Endothelial cell of umbilical vein (primary cell): ENCODE data around the gene CD200R1L. TPM values are rescaled to one million over a fixed set of nuclear protein-coding genes. Genes with fewer than 3 reads are reported as not detected.

Experiments
- BruUV-seq: library from RNA; stranded (reverse); fragments of 400-500 nt; replicated peaks from 2 replicates; lab custom pipeline; 2021; lab: Mats Ljungman, UMichigan
- CTCF ChIA-PET: fragments of 300-600, 350-600 bp; sonication (Branson Sonifier 250); formaldehyde crosslinking; loops from one replicate; lab custom pipeline; 2021; ENCODE audit warnings: antibody characterized with exemption, inconsistent platforms; lab: Charles Lee
- POLR2A ChIA-PET: fragments of 300-600, 350-600 bp; sonication (Branson Sonifier 250); formaldehyde crosslinking; loops from one replicate; lab custom pipeline; 2021; ENCODE audit warnings: antibody characterized with exemption, inconsistent platforms; lab: Charles Lee
- DNase-seq: peaks from one replicate; pipeline ENCODE4 v3.0.0-alpha.2; 2011; ENCODE audit warnings: low read depth, low spot score
- FAIRE-seq: peaks from 2 replicates; lab custom pipeline; 2011; peaks lifted over from hg19 to GRCh38; lab: Jason Lieb, UNC
- H2AFZ ChIP-seq: 2 replicates; pipeline ENCODE4 v1.6.0; 2012; ENCODE audit warnings: low read depth, low read length, control low read depth, inconsistent platforms
- H3K27ac ChIP-seq: 2 replicates; pipeline ENCODE4 v1.5.1; 2011; ENCODE audit warnings: low read depth, mild to moderate bottlenecking, control low read depth, low read length, moderate library complexity; ENCODE audit not compliant: insufficient read depth
- H3K27me3 ChIP-seq, 2 experiments: 2 replicates each; pipeline versions ENCODE4 v1.6.0 to v1.6.1; 2011; ENCODE audit warnings: low read length in 2 of 2, mixed read lengths in 1 of 2; ENCODE audit not compliant: control insufficient read depth in 2 of 2, insufficient read depth in 2 of 2
- H3K36me3 ChIP-seq, 2 experiments: 2 replicates in 1 of 2; 3 replicates in 1 of 2; pipeline ENCODE4 v1.5.1; 2011; ENCODE audit warnings: low read length in 2 of 2, mild to moderate bottlenecking in 1 of 2, moderate library complexity in 1 of 2; ENCODE audit not compliant: control insufficient read depth in 2 of 2, insufficient read depth in 2 of 2; ENCODE audit errors: extremely low read depth in 1 of 2
- H3K4me1 ChIP-seq: 3 replicates; pipeline ENCODE4 v1.5.1; 2011; ENCODE audit warnings: mild to moderate bottlenecking, low read length; ENCODE audit not compliant: control insufficient read depth, insufficient read depth; ENCODE audit errors: extremely low read depth
- H3K4me2 ChIP-seq: 2 replicates; pipeline ENCODE4 v1.6.1; 2011; ENCODE audit warnings: low read length, control low read depth, mixed read lengths; ENCODE audit not compliant: insufficient read depth
- H3K4me3 ChIP-seq, 3 experiments: fragments of 200-600 bp in 1 of 3; sonication (generic), shearing (Covaris generic) in 1 of 3; replicated peaks in 1 of 3; 2 replicates each; pipeline ENCODE4 v1.5.1; 2011 to 2016; ENCODE audit warnings: control low read depth in 3 of 3, low read length in 3 of 3, mild to moderate bottlenecking in 2 of 3, inconsistent platforms in 1 of 3, low read depth in 1 of 3, moderate library complexity in 1 of 3; ENCODE audit not compliant: insufficient read depth in 1 of 3
- H3K79me2 ChIP-seq: 2 replicates; pipeline ENCODE4 v1.6.0; 2012; ENCODE audit warnings: low read length, inconsistent platforms; ENCODE audit not compliant: control insufficient read depth, insufficient read depth
- H3K9ac ChIP-seq: replicated peaks from 2 replicates; pipeline ENCODE3; 2011; ENCODE audit warnings: low read length, control low read depth; ENCODE audit not compliant: insufficient read depth; ENCODE audit errors: extremely low read depth
- H3K9me1 ChIP-seq: replicated peaks from 3 replicates; pipeline ENCODE4 v1.6.0; 2011; ENCODE audit warnings: mild to moderate bottlenecking, low read length; ENCODE audit not compliant: control insufficient read depth, insufficient read depth; ENCODE audit errors: extremely low read depth
- H3K9me3 ChIP-seq: replicated peaks from 2 replicates; pipeline ENCODE4 v1.5.1; 2012; ENCODE audit warnings: low read length, inconsistent platforms; ENCODE audit not compliant: control insufficient read depth, insufficient read depth
- H4K20me1 ChIP-seq: replicated peaks from 2 replicates; pipeline ENCODE3; 2011; ENCODE audit warnings: mild to moderate bottlenecking, low read length; ENCODE audit not compliant: control insufficient read depth, insufficient read depth; ENCODE audit errors: extremely low read depth
- EZH2 ChIP-seq: IDR thresholded peaks from 2 replicates; pipeline ENCODE4 v1.6.1; 2012; ENCODE audit warnings: borderline replicate concordance, low read depth, mild to moderate bottlenecking, moderate library complexity, low read length, inconsistent platforms; ENCODE audit not compliant: severe bottlenecking
- FOS ChIP-seq: IDR thresholded peaks from 2 replicates; pipeline ENCODE4 v1.6.1; 2011; ENCODE audit warnings: mild to moderate bottlenecking, low read length, moderate library complexity, borderline replicate concordance; ENCODE audit not compliant: insufficient read depth
- GATA2 ChIP-seq: IDR thresholded peaks from 2 replicates; pipeline ENCODE4 v1.7.0; 2011; ENCODE audit warnings: low read depth, mild to moderate bottlenecking, moderate library complexity, mixed read lengths, low read length; ENCODE audit not compliant: insufficient read length, insufficient read depth
- JUN ChIP-seq: IDR thresholded peaks from 2 replicates; pipeline ENCODE4 v1.6.1; 2011; ENCODE audit warnings: borderline replicate concordance, low read depth; ENCODE audit not compliant: insufficient read length, insufficient read depth
- POLR2A ChIP-seq: IDR thresholded peaks from 2 replicates; pipeline ENCODE4 v1.6.1; 2012; ENCODE audit warnings: low read depth, mild to moderate bottlenecking, control low read depth, low read length
- POLR2AphosphoS5 ChIP-seq: IDR thresholded peaks from 2 replicates; pipeline ENCODE4 v1.6.1; 2012; ENCODE audit warnings: low read depth, mild to moderate bottlenecking, control low read depth, low read length, moderate library complexity; ENCODE audit not compliant: insufficient read depth
- dilution Hi-C: fragments of 300-500 bp; cut with MboI; formaldehyde crosslinking; loops from one replicate; pipeline ENCODE4 v1.15.0; 2019; ENCODE audit warnings: low sequenced_read_pairs; ENCODE audit not compliant: extremely low pct_ligation_motif_present
- intact Hi-C: fragments of 100-400 bp; cut with micrococcal nuclease; formaldehyde crosslinking; loops from one replicate; pipeline ENCODE4 v1.10.0; 2022
- polyA plus RNA-seq, 4 experiments: library from polyadenylated mRNA; depleted of rRNA in 3 of 4; stranded (reverse) in 3 of 4; unstranded in 1 of 4; fragments of >200 nt; gene quantifications; 2 replicates each; pipeline versions ENCODE4 v1.2.1 to v1.2.3, GENCODE V29; 2011 to 2012; ENCODE audit warnings: missing spikeins in 1 of 4
- total RNA-seq: library from RNA; stranded (reverse); gene quantifications from 2 replicates; pipeline ENCODE4 v1.2.3, GENCODE V29; 2021
- TF ChIP-seq, protein P1 (sequence below), 2 donors: IDR thresholded peaks; 1 replicate in 1 of 2; 2 replicates in 1 of 2; pipeline ENCODE4 v1.5.1; 2011; ENCODE audit warnings: low read length in 2 of 2, mild to moderate bottlenecking in 2 of 2, moderate library complexity in 2 of 2, control low read depth in 1 of 2, inconsistent platforms in 1 of 2, low read depth in 1 of 2; ENCODE audit not compliant: insufficient read depth in 1 of 2; ENCODE audit errors: extremely low read depth in 1 of 2

The CD200R1L gene
- total and polyA plus RNA-seq, 2 donors (not counting 3 experiments of a cell fraction or from before 2014, with no cell fraction given), result not detected

DNA sequence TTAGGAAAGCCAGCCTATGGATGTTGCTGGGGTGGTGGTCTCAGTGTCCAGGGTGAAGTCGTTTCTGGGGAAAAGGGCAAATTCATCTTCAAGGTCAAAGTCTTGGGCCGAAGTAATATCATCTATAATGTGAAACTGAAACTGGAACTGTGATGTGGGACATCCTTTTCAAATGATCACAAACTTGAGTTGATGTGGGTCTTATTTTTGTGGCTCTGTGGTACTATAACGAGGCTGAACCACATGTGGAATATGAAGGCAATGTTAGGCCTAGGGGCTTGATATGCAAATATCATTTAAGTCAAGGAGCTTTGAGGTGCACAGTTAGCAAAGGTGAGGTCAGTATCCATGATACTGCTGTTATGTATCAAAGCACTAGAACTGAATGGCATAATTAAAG lies 1.5 kb upstream of the CD200R1L start:
- Histone ChIP-seq H3K79me2 (no peaks in the 10 kb centered on the region), H4K20me1 (no peaks in the 10 kb centered on the region), H3K36me3 (no peaks in the 10 kb centered on the region), H2AFZ (no peak overlapping the region), H3K9ac (no peak overlapping the region), H3K27ac (no peak overlapping the region), H3K4me1 (no peaks in the 10 kb centered on the region), H3K4me3 (no peak overlapping the region), H3K9me3 (no peaks in the 10 kb centered on the region), H3K9me1 (no peaks in the 10 kb centered on the region), H3K4me2 (no peak overlapping the region), H3K27me3 (no peaks in the 10 kb centered on the region)
- ChIA-PET CTCF (no interaction called here), POLR2A (no interaction called here)
- dilution Hi-C loops, result no loop called here
- BruUV-seq, result no TSS peak
- DNase-seq (no peak), FAIRE-seq (no peak)
- intact Hi-C loops, result no loop called here
- TF ChIP-seq JUN (no peak), GATA2 (no peak), FOS (no peak)

GRCh38 chr3:112847692-112848091 lies 1.0 kb upstream of the CD200R1L start:
- CTCF ChIA-PET, result interaction anchor here (0.7 kb wide), 1 partner anchor 22 kb away, joined by 3 read pairs; no protein-coding TSS in a partner anchor
- Histone ChIP-seq H3K9ac (no peak overlapping the region), H3K9me3 (no peaks in the 10 kb centered on the region), H2AFZ (no peak overlapping the region), H4K20me1 (no peaks in the 10 kb centered on the region), H3K79me2 (no peaks in the 10 kb centered on the region), H3K36me3 (no peaks in the 10 kb centered on the region), H3K9me1 (no peaks in the 10 kb centered on the region), H3K4me2 (no peak overlapping the region), H3K27me3 (no peaks in the 10 kb centered on the region), H3K4me1 (no peaks in the 10 kb centered on the region), H3K4me3 (no peak overlapping the region), H3K27ac (no peak overlapping the region)
- TF ChIP-seq FOS, result no peak
- no peak for TF ChIP-seq EZH2
- TF ChIP-seq POLR2A, result no peak
- TF ChIP-seq POLR2AphosphoS5, result no peak
- TF ChIP-seq, protein P1, sequence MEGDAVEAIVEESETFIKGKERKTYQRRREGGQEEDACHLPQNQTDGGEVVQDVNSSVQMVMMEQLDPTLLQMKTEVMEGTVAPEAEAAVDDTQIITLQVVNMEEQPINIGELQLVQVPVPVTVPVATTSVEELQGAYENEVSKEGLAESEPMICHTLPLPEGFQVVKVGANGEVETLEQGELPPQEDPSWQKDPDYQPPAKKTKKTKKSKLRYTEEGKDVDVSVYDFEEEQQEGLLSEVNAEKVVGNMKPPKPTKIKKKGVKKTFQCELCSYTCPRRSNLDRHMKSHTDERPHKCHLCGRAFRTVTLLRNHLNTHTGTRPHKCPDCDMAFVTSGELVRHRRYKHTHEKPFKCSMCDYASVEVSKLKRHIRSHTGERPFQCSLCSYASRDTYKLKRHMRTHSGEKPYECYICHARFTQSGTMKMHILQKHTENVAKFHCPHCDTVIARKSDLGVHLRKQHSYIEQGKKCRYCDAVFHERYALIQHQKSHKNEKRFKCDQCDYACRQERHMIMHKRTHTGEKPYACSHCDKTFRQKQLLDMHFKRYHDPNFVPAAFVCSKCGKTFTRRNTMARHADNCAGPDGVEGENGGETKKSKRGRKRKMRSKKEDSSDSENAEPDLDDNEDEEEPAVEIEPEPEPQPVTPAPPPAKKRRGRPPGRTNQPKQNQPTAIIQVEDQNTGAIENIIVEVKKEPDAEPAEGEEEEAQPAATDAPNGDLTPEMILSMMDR (IDR thresholded peaks at IDR 0.05; ENCODE audit: extremely low read depth in 1 of 2, insufficient read depth in 1 of 2, low read depth in 1 of 2, low read length in 2 of 2), result no peak
- POLR2A ChIA-PET, result no interaction called here
- no TSS peak for BruUV-seq
- dilution Hi-C loops (no loop called here), intact Hi-C loops (no loop called here)
- DNase-seq, result no peak
- FAIRE-seq, result no peak
